K562 (cell line): ENCODE measurements around the gene ORM1. TPM values are rescaled to one million over a fixed set of nuclear protein-coding genes. Genes with fewer than 3 reads are reported as not detected.

ENCODE experiments used
- CBFA2T2 ChIP-seq: fragments of 450-650 bp; conservative IDR thresholded peaks from 2 replicates; pipeline ENCODE4 v1.6.1; 2017; ENCODE audit warnings: mild to moderate bottlenecking
- CBX2 ChIP-seq: fragments of 200-600 bp; sonication (generic); IDR thresholded peaks from one replicate; pipeline ENCODE4 v1.6.1; 2012; ENCODE audit warnings: mild to moderate bottlenecking, low read length, inconsistent platforms; ENCODE audit not compliant: insufficient read depth, poor library complexity, severe bottlenecking
- GABPB2 ChIP-seq: fragments of 250-450 bp; sonication (Bioruptor Pico); conservative IDR thresholded peaks from 2 replicates; pipeline ENCODE4 v1.5.1; 2021; ENCODE audit warnings: mild to moderate bottlenecking
- HSF4 ChIP-seq: fragments of 250-450 bp; sonication (Bioruptor Pico); IDR thresholded peaks from 2 replicates; pipeline ENCODE4 v2.1.2; 2022; ENCODE audit warnings: mild to moderate bottlenecking, moderate library complexity, borderline replicate concordance
- MAFK ChIP-seq: IDR thresholded peaks from 2 replicates; pipeline ENCODE4 v1.6.1; 2011; ENCODE audit warnings: low read length, improper control_type of control experiment
- MAZ ChIP-seq, 2 experiments: fragments of 450-650 bp in 1 of 2; sonication (generic) in 1 of 2; formaldehyde crosslinking; IDR thresholded peaks in 1 of 2; conservative IDR thresholded peaks in 1 of 2; 2 replicates each; pipeline versions ENCODE4 v1.4.0 to v1.5.0; 2020; ENCODE audit warnings: mild to moderate bottlenecking in 1 of 2, missing genetic modification reagents in 1 of 2
- MCM2 ChIP-seq: fragments of 450-650 bp; IDR thresholded peaks from 2 replicates; pipeline ENCODE4 v1.6.1; 2017; ENCODE audit warnings: low read depth, mild to moderate bottlenecking
- MYC ChIP-seq, 2 experiments: fragments of 250-450 bp in 1 of 2; sonication (Bioruptor Pico) in 1 of 2; IDR thresholded peaks; 2 replicates each; pipeline versions ENCODE4 v1.5.1 to v1.6.1; 2012 to 2021; ENCODE audit warnings: low read depth in 2 of 2, borderline replicate concordance in 1 of 2, improper control_type of control experiment in 1 of 2, low read length in 1 of 2, mild to moderate bottlenecking in 1 of 2, moderate library complexity in 1 of 2
- RBM34 ChIP-seq: fragments of 200-400 bp; formaldehyde crosslinking; IDR thresholded peaks from 2 replicates; pipeline ENCODE4 v1.6.1; 2018; ENCODE audit warnings: low read length, borderline replicate concordance; ENCODE audit not compliant: insufficient read depth
- SMC3 ChIP-seq: conservative IDR thresholded peaks from 2 replicates; pipeline ENCODE4 v1.6.1; 2011; ENCODE audit warnings: low read depth, low read length, improper control_type of control experiment; ENCODE audit not compliant: insufficient read depth
- TBP ChIP-seq: optimal IDR thresholded peaks from 2 replicates; pipeline ENCODE3; 2011; ENCODE audit warnings: low read depth, low read length, improper control_type of control experiment
- TEAD4 ChIP-seq, 2 experiments: sonication (generic) in 1 of 2; formaldehyde crosslinking in 1 of 2; IDR thresholded peaks; 2 replicates each; pipeline versions ENCODE4 v1.6.1 to v1.8.0; 2012 to 2022; ENCODE audit warnings: borderline replicate concordance in 1 of 2, inconsistent platforms in 1 of 2, low read length in 1 of 2, mild to moderate bottlenecking in 1 of 2, missing genetic modification reagents in 1 of 2
- ZNF347 ChIP-seq: fragments of 450-650 bp; formaldehyde crosslinking; IDR thresholded peaks from 2 replicates; pipeline ENCODE4 v1.4.0; 2020; ENCODE audit warnings: low read depth, mild to moderate bottlenecking, moderate library complexity
- ZNF41 ChIP-seq: fragments of 250-450 bp; sonication (Bioruptor Pico); conservative IDR thresholded peaks from 2 replicates; pipeline ENCODE4 v1.4.0; 2020; ENCODE audit warnings: mild to moderate bottlenecking
- ZNF695 ChIP-seq: fragments of 450-650 bp; formaldehyde crosslinking; IDR thresholded peaks from 2 replicates; pipeline ENCODE4 v1.4.0; 2020; ENCODE audit warnings: mild to moderate bottlenecking, moderate library complexity
- polyA plus RNA-seq, 8 experiments: library from polyadenylated mRNA; depleted of rRNA in 4 of 8; stranded (reverse) in 5 of 8; unstranded in 3 of 8; fragments of >200 nt; fragmentation: Nextera tagmentation in 2 of 8; fragmentation: Illumina TruSeq in 1 of 8; extraction: Ambion mirVana in 2 of 8; extraction: Trizol in 1 of 8; gene quantifications; 2 replicates each; pipeline versions ENCODE4 v1.2.1 to v1.2.3, GENCODE V29; 2011 to 2014; ENCODE audit warnings: inconsistent platforms in 1 of 8, missing spikeins in 1 of 8
- total RNA-seq, 7 experiments: library from RNA; depleted of rRNA in 6 of 7; stranded (reverse); fragments of >200 nt in 6 of 7; fragmentation: Illumina TruSeq in 2 of 7; extraction: Trizol in 2 of 7; gene quantifications; 2 replicates each; pipeline versions ENCODE4 v1.2.1 to v1.2.3, GENCODE V29; 2011 to 2021; ENCODE audit warnings: low replicate concordance in 1 of 7

The ORM1 gene
- total and polyA plus RNA-seq, 9 of the 15 experiments (the other 6 are each of a cell fraction or from before 2014, with no cell fraction given) = 2.9 TPM; not detected in 8

DNA sequence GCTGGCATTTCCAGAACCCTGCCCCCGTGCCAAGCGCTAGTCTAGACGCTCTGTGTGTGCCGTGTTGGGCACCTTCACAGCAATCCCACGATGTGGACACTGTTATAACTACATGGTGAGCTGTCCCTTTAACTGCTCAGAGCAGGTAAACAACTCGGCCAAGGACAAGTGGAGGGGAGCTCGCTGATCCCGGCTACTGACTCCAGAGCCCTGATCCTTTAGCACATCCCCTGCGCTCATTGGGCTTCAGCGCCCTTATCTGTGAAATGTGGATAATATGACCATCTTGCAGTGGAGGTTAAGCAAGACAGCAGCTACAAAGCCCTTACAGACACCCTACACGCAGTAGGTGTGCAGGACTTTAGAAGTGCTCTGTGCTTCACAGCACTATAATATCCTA, 23.2 kb downstream of the ORM1 start (continued):
- TF ChIP-seq TBP = no peak
- no peak for TF ChIP-seq RBM34
- TF ChIP-seq HSF4 (CRISPR knock-in tag) = no peak
- TF ChIP-seq ZNF695 (CRISPR knock-in tag) = no peak
- TF ChIP-seq CBFA2T2 = no peak
- TF ChIP-seq ZNF41 = no peak
- TF ChIP-seq MAZ (CRISPR knock-in tag; conservative IDR thresholded peaks at IDR 0.05 in 1 of 2, IDR thresholded peaks at IDR 0.05 in 1 of 2) = no peak
- TF ChIP-seq ZNF347 = no peak
- no peak for TF ChIP-seq CBX2
- no peak for TF ChIP-seq MAFK
- TF ChIP-seq SMC3 = no peak
- no peak for TF ChIP-seq MYC (IDR thresholded peaks at IDR 0.05; ENCODE audit: low read depth, low read length)
- no peak for TF ChIP-seq MYC (CRISPR knock-in tag; IDR thresholded peaks at IDR 0.05; ENCODE audit: borderline replicate concordance, low read depth)
- no peak for TF ChIP-seq TEAD4 (IDR thresholded peaks at IDR 0.05; ENCODE audit: low read length)
- TF ChIP-seq TEAD4 (CRISPR knock-in tag; IDR thresholded peaks at IDR 0.05; ENCODE audit: borderline replicate concordance) = no peak
- no peak for TF ChIP-seq MCM2
- TF ChIP-seq GABPB2 (CRISPR knock-in tag) = no peak
